Fibroblast of skin of back (primary cell): ENCODE measurements around the gene SNRPF. TPM values are rescaled to one million over a fixed set of nuclear protein-coding genes. Genes with fewer than 3 reads are reported as not detected.
A peak's percentile ranks its signal among the peaks of the same experiment; 100 is the strongest.
"Not testable (repeated sequence)": the region's sequence is repeated elsewhere in the genome, so short reads cannot be mapped to it uniquely, and the experiment has no call there.

Experiments
- DNase-seq: peaks from one replicate; pipeline ENCODE4 v3.0.0-alpha.2; 2013
- polyA plus RNA-seq, 2 experiments: library from polyadenylated mRNA; unstranded; fragments of 120-200 nt; gene quantifications; one replicate each; pipeline ENCODE4 v1.2.1, GENCODE V29; 2013; ENCODE audit not compliant: insufficient read length in 2 of 2

Gene SNRPF
- 72.7 TPM for polyA plus RNA-seq (2013, experiment 1 of 2; ENCODE audit: insufficient read length)
- polyA plus RNA-seq (2013, experiment 2 of 2; ENCODE audit: insufficient read length): 43.1 TPM

GRCh38 chr12:95858451-95859343 lies at the start of gene SNRPF:
SNRPF (plus strand) TSS chr12:95858952; CDS start chr12:95859074, 122 bp downstream.
- DNase-seq: peak; percentile 97

GRCh38 chr12:95809000-95809680 lies 49.6 kb upstream of the SNRPF start:
- peak; percentile 49 for DNase-seq

GRCh38 chr12:95810411-95810810 lies 48.3 kb upstream of the SNRPF start:
- no peak for DNase-seq

- DNase-seq: not testable (repeated sequence)
Observed at GRCh38 chr12:95812155-95812554, 46.6 kb upstream of the SNRPF start.

GRCh38 chr12:95815632-95816212 lies 43.0 kb upstream of the SNRPF start:
- peak; percentile 70 for DNase-seq

GRCh38 chr12:95820096-95820703 lies 38.6 kb upstream of the SNRPF start:
- peak; percentile 65 for DNase-seq

GRCh38 chr12:95829395-95829794 lies 29.4 kb upstream of the SNRPF start:
- no peak for DNase-seq

- DNase-seq: no peak
Observed at GRCh38 chr12:95830335-95831089, 28.2 kb upstream of the SNRPF start.

GRCh38 chr12:95834572-95834971 lies 24.2 kb upstream of the SNRPF start:
- no peak for DNase-seq

- peak; percentile 81 for DNase-seq
Observed at GRCh38 chr12:95836185-95836609, 22.6 kb upstream of the SNRPF start.

GRCh38 chr12:95836630-95837239 lies 22.0 kb upstream of the SNRPF start:
- DNase-seq: peak; percentile 36

GRCh38 chr12:95837240-95838038 lies 21.3 kb upstream of the SNRPF start:
- no peak for DNase-seq

- peak; percentile 34 for DNase-seq
Observed at GRCh38 chr12:95838125-95838524, 20.6 kb upstream of the SNRPF start.

- DNase-seq: not testable (repeated sequence)
Observed at GRCh38 chr12:95842426-95842825, 16.3 kb upstream of the SNRPF start.

GRCh38 chr12:95848575-95849388 lies 10.0 kb upstream of the SNRPF start:
- DNase-seq: peak; percentile 46

- no peak for DNase-seq
Observed at GRCh38 chr12:95851606-95852005, 7.1 kb upstream of the SNRPF start.

GRCh38 chr12:95852133-95852532 lies 6.6 kb upstream of the SNRPF start:
- DNase-seq: no peak

GRCh38 chr12:95857156-95857555 lies 1.6 kb upstream of the SNRPF start:
- DNase-seq: no peak

- no peak for DNase-seq
Observed at GRCh38 chr12:95857799-95858198, 953 bp upstream of the SNRPF start.
